HG02763 (cell line): Measurements from ENCODE around the gene FGD6.
A peak's percentile ranks its signal among the peaks of the same experiment; 100 is the strongest.
"Not testable (repeated sequence)": the region's sequence is repeated elsewhere in the genome, so short reads cannot be mapped to it uniquely, and the experiment has no call there.

Source experiments
- ATAC-seq: cut with Tn5 transposase; IDR thresholded peaks from one replicate; pipeline ENCODE4 v1.9.1; 2021; ENCODE audit warnings: mild to moderate bottlenecking, moderate library complexity; ENCODE audit not compliant: unreplicated experiment

FGD6 gene

DNA sequence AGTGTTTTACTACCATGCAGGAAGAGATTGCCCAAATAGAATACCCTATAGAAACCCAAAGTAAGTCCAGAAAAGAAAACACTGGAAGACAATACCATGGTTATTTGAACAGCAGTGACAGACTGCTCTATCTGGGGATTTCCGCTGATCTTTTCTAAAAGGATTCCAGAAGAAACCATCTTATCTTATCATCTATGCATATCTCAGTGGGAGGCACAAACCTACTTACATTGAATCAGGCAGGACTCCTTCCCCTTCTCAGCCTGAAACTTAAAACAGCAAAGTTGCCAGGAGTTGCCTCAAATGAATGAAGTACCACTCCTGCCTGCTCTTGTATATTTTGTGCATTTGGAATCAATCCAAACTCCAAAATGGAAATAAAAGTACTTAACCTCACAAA is 87.2 kb downstream of the FGD6 start:
- no peak for ATAC-seq

DNA sequence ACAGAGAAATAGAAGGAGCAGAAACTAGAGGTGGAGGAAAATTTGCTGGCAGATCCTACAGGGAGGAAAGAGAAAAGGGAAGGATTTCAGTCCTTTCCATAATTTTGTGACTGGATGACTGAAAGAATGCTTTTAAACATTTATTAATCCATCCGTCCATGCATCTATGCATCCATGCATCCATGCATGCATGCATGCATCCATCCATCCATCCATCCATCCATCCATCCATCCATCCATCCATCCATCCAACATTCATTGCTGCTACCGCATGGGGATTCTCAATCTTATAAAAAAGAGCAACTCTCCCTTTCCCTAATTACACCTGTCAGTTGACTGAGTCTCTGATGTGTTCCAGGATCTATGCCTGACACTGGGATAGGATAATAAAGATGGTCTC is 88.2 kb downstream of the FGD6 start:
- ATAC-seq = no peak

DNA sequence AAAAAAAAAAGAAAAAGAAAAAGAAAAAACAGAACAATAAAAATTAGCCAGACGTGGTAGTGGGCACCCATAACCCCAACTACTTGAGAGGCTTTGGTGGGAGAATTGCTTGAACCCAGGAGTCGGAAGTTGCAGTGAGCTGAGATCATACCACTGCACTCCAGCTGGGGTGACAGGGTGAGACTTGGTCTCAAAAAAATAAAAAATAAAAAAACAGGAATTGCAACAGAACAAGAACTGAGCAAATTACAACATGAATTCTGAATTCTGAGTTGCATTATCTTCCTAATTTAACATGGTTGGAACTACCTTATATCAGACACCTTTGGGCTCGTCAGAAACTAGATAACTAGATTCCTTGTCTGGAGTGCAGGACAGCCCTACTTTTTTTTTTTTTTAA is 90.5 kb downstream of the FGD6 start:
- no peak for ATAC-seq

GRCh38 chr12:95126076-95126475 is 91.2 kb downstream of the FGD6 start:
- no peak for ATAC-seq

DNA sequence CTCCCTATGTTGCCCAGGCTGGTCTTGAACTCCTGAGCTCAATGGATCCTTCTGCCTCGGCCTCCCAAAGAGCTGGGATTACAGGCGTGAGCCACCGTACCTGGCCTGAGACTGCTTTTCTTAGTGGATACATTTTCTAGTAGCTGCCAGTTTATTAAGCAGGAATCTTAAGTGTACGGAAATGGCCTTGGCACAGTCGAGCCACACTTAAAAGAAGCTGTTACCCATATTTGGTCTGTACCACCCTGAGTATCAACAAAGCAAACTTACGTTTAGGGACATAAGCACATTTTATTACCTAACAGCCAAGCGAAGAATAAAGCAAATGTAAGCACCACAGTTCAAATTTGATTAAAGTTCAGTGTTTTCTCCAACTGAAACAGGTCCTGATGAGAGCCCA is 93.2 kb downstream of the FGD6 start:
- no peak for ATAC-seq

DNA sequence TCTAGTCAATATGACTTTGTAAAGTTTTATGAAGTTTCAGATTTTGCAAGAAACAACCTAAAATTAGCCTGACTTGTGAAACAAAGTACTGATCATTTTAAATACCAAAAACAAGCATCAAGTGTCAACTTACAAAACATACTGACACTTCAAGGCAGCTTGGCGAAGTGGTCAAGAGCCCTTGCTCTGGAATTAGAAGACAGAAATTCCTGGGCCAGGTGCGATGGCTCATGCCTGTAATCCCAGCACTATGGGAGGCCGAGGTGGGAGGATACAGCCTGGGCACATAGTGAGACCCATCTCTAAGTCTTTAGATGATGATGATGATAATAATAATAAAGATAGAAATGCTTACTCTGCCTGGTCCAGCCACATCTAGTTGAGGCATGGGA is 98.5 kb downstream of the FGD6 start:
- no peak for ATAC-seq

- ATAC-seq = no peak
Observed at GRCh38 chr12:95118138-95118787, 99.0 kb downstream of the FGD6 start.

- ATAC-seq = peak; percentile 72
Observed at GRCh38 chr12:95117178-95117599, 100.1 kb downstream of the FGD6 start.

DNA sequence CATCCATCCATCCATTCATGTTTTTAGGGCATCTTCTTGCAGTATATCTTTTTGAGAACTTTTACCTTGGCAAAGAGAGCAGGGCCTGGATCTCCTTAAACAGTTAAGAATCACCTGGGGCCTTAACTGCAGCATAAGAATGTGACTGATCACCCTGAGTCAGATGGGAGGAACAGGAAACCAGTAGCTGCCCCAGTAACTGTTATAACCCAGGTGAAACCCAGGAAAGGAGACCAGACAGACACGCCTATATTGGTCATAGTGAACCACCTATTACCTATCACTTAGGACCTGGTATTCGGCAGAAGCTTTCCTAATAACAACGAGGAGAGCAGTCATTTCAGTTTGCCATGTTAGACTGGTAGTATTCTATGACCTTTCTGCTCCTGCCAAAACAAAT is 100.5 kb downstream of the FGD6 start:
- peak; percentile 49 for ATAC-seq

DNA sequence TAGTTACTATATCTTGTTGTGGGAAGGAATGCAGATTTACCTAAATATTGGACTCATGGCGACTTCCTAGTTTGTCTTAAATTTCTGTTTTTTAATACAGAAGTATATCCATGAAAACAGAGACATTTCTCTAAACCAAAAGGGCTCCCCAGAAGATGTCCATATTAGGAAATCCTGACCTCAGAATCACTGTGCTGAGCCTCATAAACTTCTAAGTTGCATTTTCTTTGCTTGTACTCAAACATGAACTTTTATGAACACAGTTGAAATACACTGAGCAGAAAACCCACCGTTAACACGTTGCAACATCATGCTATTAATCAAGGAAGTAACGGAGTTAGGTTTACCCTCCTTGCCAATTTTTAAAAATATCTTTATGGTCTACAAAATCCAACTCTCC is 100.9 kb downstream of the FGD6 start:
- no peak for ATAC-seq

- no peak for ATAC-seq
Observed at GRCh38 chr12:95115641-95116040, 101.6 kb downstream of the FGD6 start.

GRCh38 chr12:95114766-95115405 is 102.4 kb downstream of the FGD6 start:
- ATAC-seq = no peak

DNA sequence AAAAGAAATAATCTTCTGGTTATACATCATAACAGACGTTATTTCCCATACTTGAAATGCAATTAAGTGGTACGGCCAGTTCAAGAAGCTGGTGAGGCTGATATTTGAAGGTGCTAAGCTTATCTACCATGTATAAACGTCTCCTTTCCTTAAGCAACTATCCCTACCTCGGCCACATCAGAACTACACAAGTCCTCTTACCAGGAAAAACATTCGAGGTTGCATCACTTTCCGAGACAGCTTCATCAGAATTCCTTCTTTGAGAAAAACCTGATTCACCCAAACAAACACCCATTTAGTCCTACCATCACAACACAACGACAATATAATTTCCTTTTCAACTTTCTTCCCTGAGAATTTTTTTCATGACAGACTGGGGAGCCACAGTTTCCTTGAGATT is 109.9 kb downstream of the FGD6 start:
- ATAC-seq = no peak

DNA sequence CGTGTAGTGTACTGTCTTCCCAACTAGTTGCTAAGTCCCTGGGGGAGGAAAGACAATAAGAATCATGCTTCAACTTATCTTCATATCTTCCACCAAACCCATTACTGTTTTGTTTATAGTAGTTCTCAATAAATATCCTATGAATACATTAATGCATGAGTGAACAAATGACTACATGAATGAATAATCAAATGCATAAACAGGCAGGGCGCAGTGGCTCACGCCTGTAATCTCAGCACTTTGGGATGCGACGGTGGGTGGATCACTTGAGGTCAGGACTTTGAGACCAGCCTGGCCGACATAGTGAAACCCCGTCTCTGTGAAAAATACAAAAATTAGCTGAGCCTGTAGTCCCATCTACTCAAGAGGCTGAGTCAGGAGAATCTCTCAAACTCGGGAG is 111.7 kb downstream of the FGD6 start:
- ATAC-seq = no peak

DNA sequence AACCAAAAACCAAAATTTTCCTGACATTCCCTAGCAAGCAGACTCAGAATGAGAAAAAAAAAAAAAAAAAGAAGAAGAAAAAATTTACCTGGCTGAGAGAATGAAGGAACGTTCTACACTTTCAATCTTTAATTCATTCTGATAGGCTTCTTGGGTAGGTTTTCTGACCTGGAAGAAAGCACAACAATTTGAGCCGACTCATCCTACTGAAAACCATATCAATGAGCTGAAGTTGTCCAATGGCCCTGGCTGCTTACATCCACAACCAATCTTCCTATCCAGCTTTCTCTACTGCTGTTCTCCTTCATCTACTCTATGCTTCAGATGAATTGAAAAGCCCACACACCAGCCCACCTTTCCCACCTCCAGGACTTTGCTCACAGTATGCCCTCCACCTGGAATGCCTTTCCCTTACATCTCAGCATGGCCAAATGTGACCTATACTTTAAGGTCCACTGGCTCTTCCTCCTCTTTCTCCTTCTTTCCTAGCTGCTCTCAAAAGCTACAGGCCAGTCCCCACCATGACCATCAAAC is 112.3 kb downstream of the FGD6 start:
- no peak for ATAC-seq

DNA sequence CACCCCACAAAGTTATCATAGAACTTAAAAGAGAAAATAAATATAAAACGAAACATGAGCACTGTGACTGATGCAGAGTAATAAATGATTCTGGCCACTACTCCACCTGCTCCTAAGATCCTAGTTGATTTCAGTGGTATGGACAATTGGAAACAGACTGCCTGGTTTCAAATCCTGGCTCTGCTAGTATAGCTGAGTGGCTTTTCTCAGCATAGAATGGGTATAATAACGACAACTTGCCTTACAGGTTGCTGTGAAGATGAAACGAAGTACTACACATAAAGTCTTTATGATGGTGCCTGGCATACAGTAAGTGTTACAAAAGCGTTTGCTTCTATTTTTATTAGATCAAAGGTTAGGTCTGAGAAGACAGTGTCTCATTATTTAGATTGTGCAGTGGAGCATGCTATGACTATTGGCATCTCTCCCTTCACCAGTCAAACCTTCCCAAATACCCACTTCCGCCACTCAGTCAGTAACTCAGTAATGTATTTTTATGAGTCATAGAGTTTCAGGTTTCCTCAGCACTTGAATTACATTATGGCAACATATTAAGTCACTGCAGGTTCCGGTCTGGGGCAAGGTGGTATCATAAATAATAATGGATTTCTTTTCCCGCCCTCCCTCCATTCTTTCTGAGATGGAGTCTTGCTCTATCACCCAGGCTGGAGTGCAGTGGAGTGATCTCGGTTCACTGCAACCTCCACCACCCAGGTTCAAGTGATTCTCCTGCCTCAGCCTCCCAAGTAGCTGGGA is 114.2 kb downstream of the FGD6 start:
- ATAC-seq = peak; percentile 95

- not testable (repeated sequence) for ATAC-seq
Observed at GRCh38 chr12:95101957-95102356, 115.3 kb downstream of the FGD6 start.

GRCh38 chr12:95100264-95101190 is 116.7 kb downstream of the FGD6 start:
- ATAC-seq = no peak

DNA sequence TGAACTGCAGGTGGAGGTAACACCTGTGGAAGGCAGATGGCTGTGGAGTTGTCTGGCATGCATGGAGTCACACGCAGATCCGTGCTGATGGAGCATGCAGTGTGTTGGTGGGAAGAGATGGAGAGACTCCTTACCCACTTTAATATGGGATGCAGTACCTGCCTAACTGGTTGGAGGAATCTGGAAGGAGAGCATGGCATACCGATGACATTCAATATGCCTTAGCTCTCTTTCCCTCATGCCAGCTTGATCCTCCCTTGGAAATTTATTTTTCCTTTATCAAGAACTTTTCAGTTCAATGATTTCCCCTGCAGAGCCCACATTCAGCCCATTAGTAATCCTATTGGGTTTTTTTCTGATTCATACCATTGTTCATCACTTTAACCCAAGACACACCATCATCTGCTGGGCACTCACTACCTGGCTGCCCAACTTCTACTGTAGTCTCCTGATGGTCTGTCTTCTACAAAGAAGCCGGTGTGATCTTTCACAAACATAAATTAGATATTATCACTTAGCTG is 117.9 kb downstream of the FGD6 start:
- ATAC-seq = no peak

GRCh38 chr12:95096852-95097251 is 120.4 kb downstream of the FGD6 start:
- ATAC-seq = no peak

- no peak for ATAC-seq
Observed at GRCh38 chr12:95096378-95096777, 120.9 kb downstream of the FGD6 start.
